ENCODE results near the gene ABCB11.

Gene ABCB11

GRCh38 chr2:169006665-169007064 is 24.5 kb downstream of the ABCB11 start:
- DNase-seq = no peak

DNA sequence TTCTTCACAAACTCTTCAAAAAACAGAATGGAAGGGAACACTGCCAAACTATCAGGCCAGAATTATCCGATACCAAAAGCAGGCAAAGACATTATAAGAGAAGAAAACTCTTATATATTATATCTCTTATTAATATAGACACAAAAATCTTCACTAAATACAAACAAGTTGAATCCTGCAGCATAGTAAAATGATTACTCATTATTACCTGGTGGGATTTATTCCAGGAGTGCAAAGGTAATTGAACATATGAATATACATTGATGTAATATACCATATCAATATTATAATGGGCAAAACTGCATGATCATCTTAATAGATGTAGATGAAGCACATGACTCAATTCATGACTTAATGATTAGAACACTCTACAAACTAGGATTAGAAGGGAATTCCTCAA is 25.1 kb downstream of the ABCB11 start:
- no peak for DNase-seq

- no peak for DNase-seq
These were observed 26.0 kb downstream of the ABCB11 start for GRCh38 chr2:169005080-169005598.

DNA sequence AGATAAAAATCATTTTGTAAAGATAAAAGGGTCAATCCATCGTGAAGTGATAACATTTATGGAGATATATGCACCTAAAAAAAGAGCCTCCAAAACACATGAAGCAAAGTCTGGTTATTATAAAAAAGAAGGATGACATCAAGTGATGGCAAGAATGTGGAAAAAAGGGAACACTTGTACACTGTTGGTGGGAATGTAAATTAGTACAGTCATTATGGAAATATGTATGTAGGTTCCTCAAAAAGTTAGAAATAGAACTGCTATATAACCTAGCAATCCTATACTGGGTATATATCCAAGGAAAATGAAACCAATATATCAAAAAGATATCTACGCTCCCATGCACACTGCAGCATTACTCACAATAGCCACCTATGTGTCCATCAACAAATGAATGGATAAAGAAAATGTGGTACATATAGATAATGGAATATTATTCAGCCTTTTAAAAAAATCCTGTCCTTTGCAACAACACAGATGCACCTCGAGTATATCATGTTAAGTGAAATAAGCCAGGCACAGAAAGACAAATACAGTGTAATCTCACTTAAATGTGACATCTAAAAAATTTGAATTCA is 28.9 kb downstream of the ABCB11 start:
- DNase-seq = no peak

- DNase-seq = no peak
These were observed 29.9 kb downstream of the ABCB11 start for GRCh38 chr2:169001116-169001815.

DNA sequence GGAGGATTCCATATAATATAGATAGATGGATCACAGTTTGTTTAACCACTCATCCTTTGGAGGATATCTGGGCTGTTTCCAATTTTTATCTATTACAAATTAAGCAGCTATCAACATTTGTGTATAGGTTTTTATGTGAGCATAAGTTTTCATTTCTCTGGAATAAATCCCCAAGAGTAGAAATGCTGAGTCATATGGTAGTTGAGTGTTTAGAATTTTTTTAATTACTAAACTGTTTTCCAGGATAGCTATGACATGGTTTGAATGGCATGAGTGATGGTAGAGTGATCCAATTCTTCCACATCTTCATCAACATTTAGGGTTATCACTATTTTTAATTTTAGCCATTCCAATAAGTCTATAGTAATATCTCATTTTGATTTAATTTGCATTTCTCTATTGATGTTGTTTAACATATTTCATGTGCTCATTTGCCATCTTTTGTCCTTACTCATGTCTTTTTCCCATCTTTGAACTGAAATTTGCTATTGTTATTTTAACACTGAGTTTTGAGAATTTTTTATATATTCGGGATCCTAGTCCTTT is 31.4 kb downstream of the ABCB11 start:
- DNase-seq = no peak

- no peak for DNase-seq
These were observed 32.4 kb downstream of the ABCB11 start for GRCh38 chr2:168998609-168999211.

GRCh38 chr2:168997794-168998193 is 33.3 kb downstream of the ABCB11 start:
- no peak for DNase-seq

DNA sequence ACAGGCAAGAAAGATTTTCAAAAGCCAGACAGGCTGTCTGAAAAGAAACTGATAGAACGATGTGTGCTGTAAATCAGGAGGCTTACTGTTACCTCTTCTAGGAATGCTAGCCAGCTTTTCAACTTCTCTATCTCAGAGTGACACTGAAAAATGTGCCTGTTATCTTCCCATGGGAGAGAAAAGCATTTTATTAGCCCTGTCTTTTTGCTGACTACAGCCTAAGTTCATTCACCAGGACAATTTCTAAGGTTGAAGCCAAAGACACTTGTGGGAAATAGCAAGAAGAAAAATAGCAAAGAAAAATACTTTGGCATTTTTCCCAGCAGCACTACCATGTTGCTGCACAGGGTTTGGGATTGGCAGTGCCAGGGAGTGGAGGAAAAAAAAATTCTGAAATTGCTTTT is 34.0 kb downstream of the ABCB11 start:
- DNase-seq = no peak

GRCh38 chr2:168995744-168996143 is 35.4 kb downstream of the ABCB11 start:
- DNase-seq = no peak

DNA sequence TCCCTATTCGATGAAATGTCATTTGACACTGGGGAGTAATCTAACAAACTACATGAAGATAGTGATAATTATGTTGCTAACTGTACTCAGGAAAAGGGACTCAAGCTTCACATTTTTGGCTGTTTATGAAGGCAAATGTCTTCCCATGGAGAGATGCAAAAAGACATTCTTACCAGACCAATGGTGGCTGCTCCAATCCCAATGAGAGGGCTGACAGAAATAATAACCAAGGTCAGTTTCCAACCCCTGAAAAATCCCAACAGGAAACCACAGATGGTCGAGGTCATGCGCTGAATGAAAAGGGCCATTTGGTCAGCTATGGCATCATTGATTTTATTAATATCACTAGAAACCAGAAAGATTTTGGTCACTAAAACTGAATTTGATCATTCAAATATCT is 37.6 kb downstream of the ABCB11 start:
- DNase-seq = no peak

GRCh38 chr2:168992591-168993349 is 38.4 kb downstream of the ABCB11 start:
- no peak for DNase-seq

- DNase-seq = no peak
These were observed 39.1 kb downstream of the ABCB11 start for GRCh38 chr2:168992026-168992425.

- no peak for DNase-seq
These were observed 42.4 kb downstream of the ABCB11 start for GRCh38 chr2:168988755-168989154.

DNA sequence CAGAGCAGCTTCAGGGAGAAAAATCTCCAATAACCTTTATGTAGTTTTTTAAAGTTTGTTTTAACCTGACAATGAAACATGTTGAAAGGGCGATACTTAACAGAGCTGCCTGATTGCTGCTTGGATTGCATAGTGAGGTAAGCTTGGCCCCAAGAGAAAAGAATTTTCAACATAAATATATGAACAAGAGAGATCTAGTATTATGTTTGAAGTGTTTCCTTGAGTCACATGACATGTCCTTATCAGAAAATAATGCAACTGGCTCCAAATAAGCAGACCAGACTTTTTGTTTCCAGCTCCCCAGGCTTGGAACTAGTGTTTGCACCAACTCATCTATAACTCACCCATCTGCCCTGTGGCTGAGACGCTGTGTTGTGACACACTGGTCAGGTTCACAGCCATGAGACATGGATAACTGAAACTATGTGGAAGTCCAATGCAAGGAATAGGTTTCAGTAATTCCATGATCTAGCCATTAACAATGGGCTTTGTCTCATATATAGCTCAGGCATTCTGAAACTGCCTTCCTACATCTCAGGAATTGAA is 44.7 kb downstream of the ABCB11 start:
- no peak for DNase-seq

DNA sequence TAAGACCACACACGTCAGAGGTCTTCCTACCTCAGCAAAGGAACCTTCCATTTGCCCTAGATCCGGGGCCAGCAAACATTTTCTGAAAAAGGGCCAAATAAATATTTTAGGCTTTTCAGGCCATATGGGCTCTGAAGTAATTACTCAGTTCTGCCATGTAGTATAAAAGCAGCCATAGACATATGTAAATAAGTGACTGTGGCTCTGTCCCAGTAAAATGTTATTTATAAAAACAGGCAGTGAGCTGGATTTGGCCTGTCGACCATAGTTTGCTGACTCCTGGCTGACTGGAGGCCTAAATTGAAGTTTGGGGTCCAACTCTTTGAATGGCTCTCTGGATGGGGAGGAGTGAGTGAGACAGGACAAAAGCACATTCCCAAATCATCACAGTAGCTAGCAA is 49.5 kb downstream of the ABCB11 start:
- DNase-seq = no peak

DNA sequence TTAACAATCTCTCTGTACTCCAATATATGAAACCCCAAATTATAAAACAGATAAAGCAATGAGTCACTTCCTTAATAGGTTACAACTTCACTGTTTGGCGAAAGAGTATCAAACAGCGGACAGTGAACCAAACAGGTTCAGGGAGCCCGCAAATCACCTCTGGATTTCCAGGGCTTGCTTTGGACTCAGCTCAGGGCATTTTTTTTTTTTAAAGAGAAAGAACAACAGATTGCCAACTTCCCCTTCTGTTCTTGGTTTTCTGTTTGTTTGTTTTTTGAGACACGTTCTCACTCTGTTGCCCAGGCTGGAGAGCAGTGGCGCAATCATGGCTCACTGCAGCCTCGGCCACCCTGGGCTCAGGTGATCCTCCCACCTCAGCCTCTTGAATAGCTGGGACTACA is 52.7 kb downstream of the ABCB11 start:
- DNase-seq = no peak

- no peak for DNase-seq
These were observed 53.5 kb downstream of the ABCB11 start for GRCh38 chr2:168977608-168978007.

DNA sequence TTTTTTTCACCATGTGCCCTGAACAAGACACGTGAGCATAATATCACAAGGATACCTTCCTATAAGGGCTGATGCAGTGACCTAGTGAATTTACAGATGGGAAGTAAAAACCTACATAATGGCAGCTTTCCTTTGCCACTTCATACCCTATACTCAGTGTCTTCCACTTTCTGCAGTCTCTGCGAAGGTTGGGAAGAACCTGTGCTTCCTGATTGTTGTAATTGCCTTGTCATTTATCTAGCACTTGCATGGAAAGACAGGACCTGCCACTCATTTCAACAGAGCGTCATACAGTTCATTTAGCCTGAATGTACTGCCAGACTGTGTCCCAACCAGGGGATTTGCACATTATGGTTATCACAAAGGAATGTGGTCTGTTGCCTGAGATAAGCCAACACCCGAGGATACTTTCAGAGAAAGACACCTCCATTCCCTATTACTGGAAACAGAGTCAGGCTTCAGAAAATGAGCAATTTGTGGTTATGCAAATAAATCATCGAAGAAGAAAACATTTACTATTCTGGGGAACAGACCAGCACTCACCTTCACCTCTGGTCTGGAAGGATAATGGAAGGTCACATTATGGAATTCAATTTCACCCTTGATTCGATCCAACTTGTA is 55.0 kb downstream of the ABCB11 start:
- DNase-seq = peak; percentile 63

DNA sequence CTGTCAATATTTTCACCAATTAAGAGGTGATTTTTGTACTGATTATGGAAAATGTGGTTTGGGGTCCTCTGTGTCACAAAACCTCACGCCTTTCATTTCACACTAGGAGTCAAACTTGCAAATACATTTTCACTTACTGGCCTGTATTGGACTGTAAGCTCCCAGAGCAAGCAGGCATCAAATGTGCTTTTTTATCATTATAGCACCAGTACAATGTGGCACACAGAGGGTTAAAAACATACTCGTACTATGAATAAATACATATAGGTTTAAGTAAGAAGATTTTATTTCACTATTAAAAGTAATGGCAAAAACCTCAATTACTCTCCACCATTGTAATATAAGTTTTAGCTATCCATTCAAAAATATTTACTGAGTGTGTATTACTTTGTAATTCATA is 56.7 kb downstream of the ABCB11 start:
- no peak for DNase-seq

- DNase-seq = no peak
These were observed 59.9 kb downstream of the ABCB11 start for GRCh38 chr2:168971261-168971660.

- no peak for DNase-seq
These were observed 60.4 kb downstream of the ABCB11 start for GRCh38 chr2:168970711-168971233.

Measured in islet precursor cell (in vitro differentiated cells).